Ascending aorta (tissue), 2 donors: Measurements from ENCODE around the gene SLC34A3. TPM values are rescaled to one million over a fixed set of nuclear protein-coding genes. Genes with fewer than 3 reads are reported as not detected.
"Not testable (repeated sequence)": the region's sequence is repeated elsewhere in the genome, so short reads cannot be mapped to it uniquely, and the experiment has no call there.

Source experiments
- DNase-seq, 2 donors: peaks; one replicate each; pipeline ENCODE4 v3.0.0-alpha.2; 2019; ENCODE audit warnings: low spot score in 2 of 2
- H3K27ac ChIP-seq, 2 donors: fragments of 200-600 bp; sonication (generic); one replicate each; pipeline ENCODE4 v1.5.1; 2016 to 2017; ENCODE audit warnings: mild to moderate bottlenecking in 1 of 2
- H3K27me3 ChIP-seq: fragments of 200-600 bp; sonication (generic); one replicate; pipeline ENCODE4 v1.5.1; 2017
- H3K36me3 ChIP-seq, 2 donors: fragments of 200-600 bp; sonication (generic); one replicate each; pipeline ENCODE4 v1.5.1; 2016
- H3K4me1 ChIP-seq, 2 donors: fragments of 200-600 bp; sonication (generic); one replicate each; pipeline ENCODE4 v1.5.1; 2016 to 2017; ENCODE audit warnings: mild to moderate bottlenecking in 1 of 2
- H3K4me3 ChIP-seq, 2 donors: fragments of 200-600 bp; sonication (generic); one replicate each; pipeline ENCODE4 v1.5.1; 2016 to 2017; ENCODE audit warnings: mild to moderate bottlenecking in 1 of 2
- H3K9me3 ChIP-seq, 2 donors: fragments of 200-600 bp; sonication (generic); one replicate each; pipeline ENCODE4 v1.5.1; 2016
- CTCF ChIP-seq, 3 experiments: fragments of 200-600 bp in 2 of 3; fragments of 450-650 bp in 1 of 3; sonication (generic) in 2 of 3; IDR thresholded peaks; one replicate each; pipeline ENCODE4 v1.5.1; 2016 to 2019; ENCODE audit warnings: antibody characterized with exemption in 3 of 3, mild to moderate bottlenecking in 1 of 3, moderate library complexity in 1 of 3
- intact Hi-C: fragments of 100-400 bp; cut with DNase I; formaldehyde crosslinking; loops from one replicate; pipeline ENCODE4 v1.15.1; 2023
- total RNA-seq: library from RNA; depleted of rRNA; stranded (reverse); fragments of >200 nt; gene quantifications from one replicate; pipeline ENCODE4 v1.1.0, GENCODE V29; 2016

Gene SLC34A3
- total RNA-seq, 1 donor from 2014 or later: not detected

- H3K4me3 ChIP-seq: no peak overlapping the region
- no peak for DNase-seq
- H3K36me3 ChIP-seq: peaks cover 9 to 10% of the 10 kb centered on the region in 2 donors
- TF ChIP-seq CTCF (IDR thresholded peaks at IDR 0.05): no peak
- peaks cover 12 to 29% of the 10 kb centered on the region in 2 donors for H3K4me1 ChIP-seq
- intact Hi-C loops: no loop called here
- H3K27me3 ChIP-seq: no peaks in the 10 kb centered on the region
- H3K9me3 ChIP-seq: no peaks in the 10 kb centered on the region
- no peak overlapping the region for H3K27ac ChIP-seq
Measured at GRCh38 chr9:137237759-137238726, 7.3 kb downstream of the SLC34A3 start.

- not testable (repeated sequence) for H3K9me3 ChIP-seq, H3K27me3 ChIP-seq, DNase-seq
- intact Hi-C loops: loop anchor here (1.0 kb wide), 3 partner anchors 16 to 51 kb away; partner anchors contain the start of genes ANAPC2, SSNA1 and TPRN
- Histone ChIP-seq H3K36me3 (peaks cover 14 to 20% of the 10 kb centered on the region in 2 donors), H3K4me1 (peaks cover 13 to 31% of the 10 kb centered on the region in 2 donors), H3K4me3 (peak overlapping the region; percentile 51 to 73), H3K27ac (peak overlapping the region; percentile 85 to 88)
Measured at GRCh38 chr9:137239541-137240200, 9.0 kb downstream of the SLC34A3 start.

GRCh38 chr9:137240318-137240840, 9.7 kb downstream of the SLC34A3 start:
- peak in 1 of 2 donors; percentile 85 for DNase-seq
- Histone ChIP-seq H3K4me3 (peak overlapping the region; percentile 51 to 73), H3K27me3 (no peaks in the 10 kb centered on the region), H3K9me3 (no peaks in the 10 kb centered on the region), H3K36me3 (peaks cover 14 to 20% of the 10 kb centered on the region in 2 donors), H3K4me1 (peaks cover 13 to 31% of the 10 kb centered on the region in 2 donors), H3K27ac (peak overlapping the region; percentile 85 to 88)
- peak in 1 of 3 experiments; percentile 31 for TF ChIP-seq CTCF (IDR thresholded peaks at IDR 0.05)
- intact Hi-C loops: loop anchor here (1.0 kb wide), 3 partner anchors 17 to 52 kb away; partner anchors contain the start of genes ANAPC2, SSNA1 and TPRN

- peak in 1 of 3 experiments; percentile 33 for TF ChIP-seq CTCF (IDR thresholded peaks at IDR 0.05)
- intact Hi-C loops: loop anchor here (1.0 kb wide), 5 partner anchors 14 to 53 kb away; partner anchors contain the start of genes ANAPC2, NDOR1, NELFB and SSNA1
Measured at GRCh38 chr9:137240841-137241489, 10.3 kb downstream of the SLC34A3 start, which contains the start of gene TUBB4B. TSS of gene TUBB4B (plus strand) at chr9:137241287. CDS start at chr9:137241361, 74 bp downstream.

GRCh38 chr9:137241490-137242268, 11.0 kb downstream of the SLC34A3 start:
- Histone ChIP-seq H3K4me3 (peak overlapping the region; percentile 81 to 93), H3K27ac (peak overlapping the region; percentile 88 to 90), H3K9me3 (no peaks in the 10 kb centered on the region), H3K4me1 (peaks cover 13 to 24% of the 10 kb centered on the region in 2 donors), H3K36me3 (peaks cover 14 to 20% of the 10 kb centered on the region in 2 donors), H3K27me3 (no peaks in the 10 kb centered on the region)
- DNase-seq: peak in 1 of 2 donors; percentile 85
- TF ChIP-seq CTCF (IDR thresholded peaks at IDR 0.05): no peak
- intact Hi-C loops: loop anchor here (1.0 kb wide), 2 partner anchors 14 to 36 kb away; partner anchors contain the start of genes NDOR1, NELFB and TMEM203

More at GRCh38 chr9:137240841-137241489, 10.3 kb downstream of the SLC34A3 start, which contains the start of gene TUBB4B:
- H3K4me1 ChIP-seq: peaks cover 13 to 28% of the 10 kb centered on the region in 2 donors
- H3K9me3 ChIP-seq: no peaks in the 10 kb centered on the region
- peaks cover 14 to 20% of the 10 kb centered on the region in 2 donors for H3K36me3 ChIP-seq
- peak within 1 kb of the TSS; percentile 88 to 90 for H3K27ac ChIP-seq
- H3K4me3 ChIP-seq: peak within 1 kb of the TSS; percentile 81 to 93
- H3K27me3 ChIP-seq: no peaks in the 10 kb centered on the region
- peak; percentile 99 to 100 for DNase-seq
